ENCODE measurements around the gene LONRF3. TPM values are rescaled to one million over a fixed set of nuclear protein-coding genes. Genes with fewer than 3 reads are reported as not detected.

Gene LONRF3
- total RNA-seq, 1 experiment from 2014 or later, result not detected

DNA sequence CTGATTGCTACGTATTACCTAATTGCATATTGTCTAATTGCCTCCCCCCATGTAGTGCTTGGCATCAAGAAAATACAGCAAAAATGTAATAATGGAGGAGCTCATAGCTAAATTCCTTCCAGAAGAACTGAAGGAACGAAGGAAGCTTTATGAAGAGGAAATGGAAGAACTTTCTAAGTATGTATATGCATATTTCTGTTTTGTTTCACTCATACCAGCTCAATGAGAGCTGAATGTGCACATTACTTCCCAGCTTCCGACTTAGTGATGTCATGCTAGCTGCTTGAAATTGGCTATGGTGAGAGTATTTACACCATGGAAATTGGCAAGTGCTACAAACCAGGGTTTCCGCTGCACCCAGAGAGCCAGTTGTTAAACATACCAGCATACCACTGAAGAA, 34.7 kb downstream of the LONRF3 start:
- ChIA-PET POLR2A (no interaction called here), CTCF (interaction anchor here (0.8 to 1.4 kb wide), 3 partner anchors 58 to 185 kb away, joined by 3 to 7 read pairs (median 4); no protein-coding TSS in a partner anchor)
- Mint-ChIP-seq H3K9me3 (no peaks in the 10 kb centered on the region), H3K36me3 (no peaks in the 10 kb centered on the region), H3K4me1 (no peaks in the 10 kb centered on the region), H3K4me3 (no peak overlapping the region), H3K27me3 (ENCODE audit: low read depth) (0 out of 2 replicates have a peak, but pooled peaks cover 4% of the 10 kb centered on the region), H3K27ac (no peak overlapping the region)
- TF ChIP-seq, protein P1, sequence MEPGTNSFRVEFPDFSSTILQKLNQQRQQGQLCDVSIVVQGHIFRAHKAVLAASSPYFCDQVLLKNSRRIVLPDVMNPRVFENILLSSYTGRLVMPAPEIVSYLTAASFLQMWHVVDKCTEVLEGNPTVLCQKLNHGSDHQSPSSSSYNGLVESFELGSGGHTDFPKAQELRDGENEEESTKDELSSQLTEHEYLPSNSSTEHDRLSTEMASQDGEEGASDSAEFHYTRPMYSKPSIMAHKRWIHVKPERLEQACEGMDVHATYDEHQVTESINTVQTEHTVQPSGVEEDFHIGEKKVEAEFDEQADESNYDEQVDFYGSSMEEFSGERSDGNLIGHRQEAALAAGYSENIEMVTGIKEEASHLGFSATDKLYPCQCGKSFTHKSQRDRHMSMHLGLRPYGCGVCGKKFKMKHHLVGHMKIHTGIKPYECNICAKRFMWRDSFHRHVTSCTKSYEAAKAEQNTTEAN (CRISPR knock-in tag; IDR thresholded peaks at IDR 0.05), result no peak
- TF ChIP-seq SMAD3 (CRISPR knock-in tag; IDR thresholded peaks at IDR 0.05; ENCODE audit: borderline replicate concordance), result no peak
- TF ChIP-seq, protein P2, sequence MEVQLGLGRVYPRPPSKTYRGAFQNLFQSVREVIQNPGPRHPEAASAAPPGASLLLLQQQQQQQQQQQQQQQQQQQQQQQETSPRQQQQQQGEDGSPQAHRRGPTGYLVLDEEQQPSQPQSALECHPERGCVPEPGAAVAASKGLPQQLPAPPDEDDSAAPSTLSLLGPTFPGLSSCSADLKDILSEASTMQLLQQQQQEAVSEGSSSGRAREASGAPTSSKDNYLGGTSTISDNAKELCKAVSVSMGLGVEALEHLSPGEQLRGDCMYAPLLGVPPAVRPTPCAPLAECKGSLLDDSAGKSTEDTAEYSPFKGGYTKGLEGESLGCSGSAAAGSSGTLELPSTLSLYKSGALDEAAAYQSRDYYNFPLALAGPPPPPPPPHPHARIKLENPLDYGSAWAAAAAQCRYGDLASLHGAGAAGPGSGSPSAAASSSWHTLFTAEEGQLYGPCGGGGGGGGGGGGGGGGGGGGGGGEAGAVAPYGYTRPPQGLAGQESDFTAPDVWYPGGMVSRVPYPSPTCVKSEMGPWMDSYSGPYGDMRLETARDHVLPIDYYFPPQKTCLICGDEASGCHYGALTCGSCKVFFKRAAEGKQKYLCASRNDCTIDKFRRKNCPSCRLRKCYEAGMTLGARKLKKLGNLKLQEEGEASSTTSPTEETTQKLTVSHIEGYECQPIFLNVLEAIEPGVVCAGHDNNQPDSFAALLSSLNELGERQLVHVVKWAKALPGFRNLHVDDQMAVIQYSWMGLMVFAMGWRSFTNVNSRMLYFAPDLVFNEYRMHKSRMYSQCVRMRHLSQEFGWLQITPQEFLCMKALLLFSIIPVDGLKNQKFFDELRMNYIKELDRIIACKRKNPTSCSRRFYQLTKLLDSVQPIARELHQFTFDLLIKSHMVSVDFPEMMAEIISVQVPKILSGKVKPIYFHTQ (CRISPR knock-in tag; IDR thresholded peaks at IDR 0.05), result no peak
- TF ChIP-seq OVOL2 (CRISPR knock-in tag; IDR thresholded peaks at IDR 0.05; ENCODE audit: borderline replicate concordance), result no peak
- TF ChIP-seq, protein P3, sequence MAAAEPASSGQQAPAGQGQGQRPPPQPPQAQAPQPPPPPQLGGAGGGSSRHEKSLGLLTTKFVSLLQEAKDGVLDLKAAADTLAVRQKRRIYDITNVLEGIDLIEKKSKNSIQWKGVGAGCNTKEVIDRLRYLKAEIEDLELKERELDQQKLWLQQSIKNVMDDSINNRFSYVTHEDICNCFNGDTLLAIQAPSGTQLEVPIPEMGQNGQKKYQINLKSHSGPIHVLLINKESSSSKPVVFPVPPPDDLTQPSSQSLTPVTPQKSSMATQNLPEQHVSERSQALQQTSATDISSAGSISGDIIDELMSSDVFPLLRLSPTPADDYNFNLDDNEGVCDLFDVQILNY (CRISPR knock-in tag; IDR thresholded peaks at IDR 0.05), result no peak
- TF ChIP-seq, protein P4, sequence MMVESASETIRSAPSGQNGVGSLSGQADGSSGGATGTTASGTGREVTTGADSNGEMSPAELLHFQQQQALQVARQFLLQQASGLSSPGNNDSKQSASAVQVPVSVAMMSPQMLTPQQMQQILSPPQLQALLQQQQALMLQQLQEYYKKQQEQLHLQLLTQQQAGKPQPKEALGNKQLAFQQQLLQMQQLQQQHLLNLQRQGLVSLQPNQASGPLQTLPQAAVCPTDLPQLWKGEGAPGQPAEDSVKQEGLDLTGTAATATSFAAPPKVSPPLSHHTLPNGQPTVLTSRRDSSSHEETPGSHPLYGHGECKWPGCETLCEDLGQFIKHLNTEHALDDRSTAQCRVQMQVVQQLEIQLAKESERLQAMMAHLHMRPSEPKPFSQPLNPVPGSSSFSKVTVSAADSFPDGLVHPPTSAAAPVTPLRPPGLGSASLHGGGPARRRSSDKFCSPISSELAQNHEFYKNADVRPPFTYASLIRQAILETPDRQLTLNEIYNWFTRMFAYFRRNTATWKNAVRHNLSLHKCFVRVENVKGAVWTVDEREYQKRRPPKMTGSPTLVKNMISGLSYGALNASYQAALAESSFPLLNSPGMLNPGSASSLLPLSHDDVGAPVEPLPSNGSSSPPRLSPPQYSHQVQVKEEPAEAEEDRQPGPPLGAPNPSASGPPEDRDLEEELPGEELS (CRISPR knock-in tag; IDR thresholded peaks at IDR 0.05), result no peak
- no peak for TF ChIP-seq HMGA2 (CRISPR knock-in tag; IDR thresholded peaks at IDR 0.05)
- TF ChIP-seq ZNF317 (CRISPR knock-in tag; IDR thresholded peaks at IDR 0.05; ENCODE audit: borderline replicate concordance, low read depth), result no peak
- TF ChIP-seq ESRRA (CRISPR knock-in tag; IDR thresholded peaks at IDR 0.05; ENCODE audit: borderline replicate concordance), result no peak
- TF ChIP-seq, protein P5, sequence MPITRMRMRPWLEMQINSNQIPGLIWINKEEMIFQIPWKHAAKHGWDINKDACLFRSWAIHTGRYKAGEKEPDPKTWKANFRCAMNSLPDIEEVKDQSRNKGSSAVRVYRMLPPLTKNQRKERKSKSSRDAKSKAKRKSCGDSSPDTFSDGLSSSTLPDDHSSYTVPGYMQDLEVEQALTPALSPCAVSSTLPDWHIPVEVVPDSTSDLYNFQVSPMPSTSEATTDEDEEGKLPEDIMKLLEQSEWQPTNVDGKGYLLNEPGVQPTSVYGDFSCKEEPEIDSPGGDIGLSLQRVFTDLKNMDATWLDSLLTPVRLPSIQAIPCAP (CRISPR knock-in tag; IDR thresholded peaks at IDR 0.05), result no peak
- TF ChIP-seq, protein P6, sequence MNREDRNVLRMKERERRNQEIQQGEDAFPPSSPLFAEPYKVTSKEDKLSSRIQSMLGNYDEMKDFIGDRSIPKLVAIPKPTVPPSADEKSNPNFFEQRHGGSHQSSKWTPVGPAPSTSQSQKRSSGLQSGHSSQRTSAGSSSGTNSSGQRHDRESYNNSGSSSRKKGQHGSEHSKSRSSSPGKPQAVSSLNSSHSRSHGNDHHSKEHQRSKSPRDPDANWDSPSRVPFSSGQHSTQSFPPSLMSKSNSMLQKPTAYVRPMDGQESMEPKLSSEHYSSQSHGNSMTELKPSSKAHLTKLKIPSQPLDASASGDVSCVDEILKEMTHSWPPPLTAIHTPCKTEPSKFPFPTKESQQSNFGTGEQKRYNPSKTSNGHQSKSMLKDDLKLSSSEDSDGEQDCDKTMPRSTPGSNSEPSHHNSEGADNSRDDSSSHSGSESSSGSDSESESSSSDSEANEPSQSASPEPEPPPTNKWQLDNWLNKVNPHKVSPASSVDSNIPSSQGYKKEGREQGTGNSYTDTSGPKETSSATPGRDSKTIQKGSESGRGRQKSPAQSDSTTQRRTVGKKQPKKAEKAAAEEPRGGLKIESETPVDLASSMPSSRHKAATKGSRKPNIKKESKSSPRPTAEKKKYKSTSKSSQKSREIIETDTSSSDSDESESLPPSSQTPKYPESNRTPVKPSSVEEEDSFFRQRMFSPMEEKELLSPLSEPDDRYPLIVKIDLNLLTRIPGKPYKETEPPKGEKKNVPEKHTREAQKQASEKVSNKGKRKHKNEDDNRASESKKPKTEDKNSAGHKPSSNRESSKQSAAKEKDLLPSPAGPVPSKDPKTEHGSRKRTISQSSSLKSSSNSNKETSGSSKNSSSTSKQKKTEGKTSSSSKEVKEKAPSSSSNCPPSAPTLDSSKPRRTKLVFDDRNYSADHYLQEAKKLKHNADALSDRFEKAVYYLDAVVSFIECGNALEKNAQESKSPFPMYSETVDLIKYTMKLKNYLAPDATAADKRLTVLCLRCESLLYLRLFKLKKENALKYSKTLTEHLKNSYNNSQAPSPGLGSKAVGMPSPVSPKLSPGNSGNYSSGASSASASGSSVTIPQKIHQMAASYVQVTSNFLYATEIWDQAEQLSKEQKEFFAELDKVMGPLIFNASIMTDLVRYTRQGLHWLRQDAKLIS (CRISPR knock-in tag; IDR thresholded peaks at IDR 0.05; ENCODE audit: borderline replicate concordance), result no peak
- TF ChIP-seq ZNF396 (CRISPR knock-in tag; IDR thresholded peaks at IDR 0.05; ENCODE audit: borderline replicate concordance), result no peak
- no peak for ATAC-seq
- DNase-seq (ENCODE audit: low spot score), result no peak

DNA sequence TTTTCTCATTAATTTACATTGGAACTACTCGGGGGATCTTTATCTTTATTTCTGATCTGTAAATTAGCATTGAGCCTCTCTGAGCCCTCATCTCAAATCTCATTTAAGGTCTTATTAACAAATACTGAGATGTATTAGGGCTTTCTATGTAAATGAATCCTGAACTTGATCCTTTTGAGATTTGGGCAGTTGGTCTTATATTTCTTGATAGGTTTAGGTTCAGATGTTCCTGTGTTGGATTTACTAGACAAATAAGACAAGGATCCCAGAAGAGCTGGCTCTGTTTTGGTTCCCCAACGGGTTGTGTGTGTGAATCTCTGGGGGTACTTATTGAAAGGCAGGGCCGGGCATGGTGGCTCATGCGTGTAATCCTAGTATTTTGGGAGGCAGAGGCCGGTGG, 36.1 kb downstream of the LONRF3 start:
- no peaks in the 10 kb centered on the region for H3K27me3 Mint-ChIP-seq (ENCODE audit: low read depth)
- ChIA-PET CTCF (no interaction called here), POLR2A (no interaction called here)
- no peak for ATAC-seq
- TF ChIP-seq, protein P7, sequence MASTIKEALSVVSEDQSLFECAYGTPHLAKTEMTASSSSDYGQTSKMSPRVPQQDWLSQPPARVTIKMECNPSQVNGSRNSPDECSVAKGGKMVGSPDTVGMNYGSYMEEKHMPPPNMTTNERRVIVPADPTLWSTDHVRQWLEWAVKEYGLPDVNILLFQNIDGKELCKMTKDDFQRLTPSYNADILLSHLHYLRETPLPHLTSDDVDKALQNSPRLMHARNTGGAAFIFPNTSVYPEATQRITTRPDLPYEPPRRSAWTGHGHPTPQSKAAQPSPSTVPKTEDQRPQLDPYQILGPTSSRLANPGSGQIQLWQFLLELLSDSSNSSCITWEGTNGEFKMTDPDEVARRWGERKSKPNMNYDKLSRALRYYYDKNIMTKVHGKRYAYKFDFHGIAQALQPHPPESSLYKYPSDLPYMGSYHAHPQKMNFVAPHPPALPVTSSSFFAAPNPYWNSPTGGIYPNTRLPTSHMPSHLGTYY (CRISPR knock-in tag; IDR thresholded peaks at IDR 0.05), result no peak
- TF ChIP-seq GABPB1 (CRISPR knock-in tag; IDR thresholded peaks at IDR 0.05), result no peak
- no peak for TF ChIP-seq NR2C2 (CRISPR knock-in tag; IDR thresholded peaks at IDR 0.05)
- TF ChIP-seq NFE2L1 (CRISPR knock-in tag; IDR thresholded peaks at IDR 0.05), result no peak
- H3K27ac Mint-ChIP-seq, result no peak overlapping the region
- no peaks in the 10 kb centered on the region for H3K9me3 Mint-ChIP-seq
- H3K4me1 Mint-ChIP-seq, result no peaks in the 10 kb centered on the region
- H3K4me3 Mint-ChIP-seq, result no peak overlapping the region
- DNase-seq (ENCODE audit: low spot score), result no peak
- no peaks in the 10 kb centered on the region for H3K36me3 Mint-ChIP-seq
